ENCODE measurements around the gene MFN1.

The MFN1 gene

DNA sequence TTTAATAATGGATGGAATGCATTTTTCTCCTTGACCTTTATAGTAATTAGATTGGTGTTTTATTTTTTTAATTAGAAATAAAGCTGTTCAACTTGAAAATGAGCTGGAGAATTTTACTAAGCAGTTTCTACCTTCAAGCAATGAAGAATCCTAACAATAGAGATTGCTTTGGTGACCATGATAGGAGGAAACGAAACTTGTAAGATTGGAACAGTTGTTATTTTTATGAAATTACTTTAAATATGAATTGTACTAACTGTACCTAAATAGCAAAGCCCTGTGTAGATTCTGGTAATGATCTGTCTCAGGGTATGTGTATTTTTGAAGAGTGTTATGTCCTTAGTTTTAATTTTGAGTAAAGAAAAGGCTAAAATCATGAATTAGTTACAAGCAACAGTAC, 44.4 kb downstream of the MFN1 start:
- Histone ChIP-seq H3K4me3 (replicated peaks; ENCODE audit: low read depth, low read length) (no peak overlapping the region), H3K36me3 (ENCODE audit: control insufficient read depth, insufficient read depth, low read length) (peaks cover 5% of the 10 kb centered on the region), H3K27me3 (replicated peaks; ENCODE audit: control insufficient read depth, insufficient read depth, low read length) (no peaks in the 10 kb centered on the region)
- DNase-seq (ENCODE audit: extremely low read depth, insufficient read length) = no peak
- TF ChIP-seq, protein P1, sequence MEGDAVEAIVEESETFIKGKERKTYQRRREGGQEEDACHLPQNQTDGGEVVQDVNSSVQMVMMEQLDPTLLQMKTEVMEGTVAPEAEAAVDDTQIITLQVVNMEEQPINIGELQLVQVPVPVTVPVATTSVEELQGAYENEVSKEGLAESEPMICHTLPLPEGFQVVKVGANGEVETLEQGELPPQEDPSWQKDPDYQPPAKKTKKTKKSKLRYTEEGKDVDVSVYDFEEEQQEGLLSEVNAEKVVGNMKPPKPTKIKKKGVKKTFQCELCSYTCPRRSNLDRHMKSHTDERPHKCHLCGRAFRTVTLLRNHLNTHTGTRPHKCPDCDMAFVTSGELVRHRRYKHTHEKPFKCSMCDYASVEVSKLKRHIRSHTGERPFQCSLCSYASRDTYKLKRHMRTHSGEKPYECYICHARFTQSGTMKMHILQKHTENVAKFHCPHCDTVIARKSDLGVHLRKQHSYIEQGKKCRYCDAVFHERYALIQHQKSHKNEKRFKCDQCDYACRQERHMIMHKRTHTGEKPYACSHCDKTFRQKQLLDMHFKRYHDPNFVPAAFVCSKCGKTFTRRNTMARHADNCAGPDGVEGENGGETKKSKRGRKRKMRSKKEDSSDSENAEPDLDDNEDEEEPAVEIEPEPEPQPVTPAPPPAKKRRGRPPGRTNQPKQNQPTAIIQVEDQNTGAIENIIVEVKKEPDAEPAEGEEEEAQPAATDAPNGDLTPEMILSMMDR (IDR thresholded peaks at IDR 0.05; ENCODE audit: insufficient read depth, low read length, poor library complexity, severe bottlenecking) = no peak

DNA sequence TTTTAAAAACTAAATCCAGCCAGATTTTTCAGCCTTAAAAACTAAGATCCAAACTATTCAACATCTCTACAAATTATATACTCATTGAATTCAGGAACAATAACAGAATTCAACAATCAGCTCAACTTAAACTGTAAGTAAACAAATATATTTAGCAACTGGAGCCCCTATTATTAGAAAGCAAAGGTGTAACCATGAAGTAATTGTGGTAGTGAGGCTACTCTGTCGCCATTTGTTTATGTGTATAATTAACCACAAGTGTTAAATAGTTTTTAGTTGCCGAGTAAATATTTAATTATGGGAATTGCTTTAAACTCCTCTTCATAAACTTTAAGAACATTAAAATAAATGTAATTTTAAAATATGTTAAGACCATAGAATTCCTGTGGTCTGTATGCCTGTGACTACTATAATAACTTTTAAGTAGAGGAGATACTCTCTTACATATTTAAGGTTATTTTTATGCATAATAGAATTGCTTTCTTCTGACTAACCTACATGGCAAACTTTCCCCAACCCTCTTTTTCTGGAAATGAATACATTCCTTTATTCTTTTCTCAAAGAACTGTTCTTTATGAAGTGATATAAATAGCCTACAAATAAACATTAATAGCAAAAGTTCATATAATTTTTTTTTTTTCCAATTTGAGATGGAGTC, 51.2 kb downstream of the MFN1 start:
- Histone ChIP-seq H3K27me3 (replicated peaks; ENCODE audit: control insufficient read depth, insufficient read depth, low read length) (no peaks in the 10 kb centered on the region), H3K4me3 (replicated peaks; ENCODE audit: low read depth, low read length) (no peak overlapping the region), H3K36me3 (ENCODE audit: control insufficient read depth, insufficient read depth, low read length) (peaks cover 5% of the 10 kb centered on the region)
- no peak for DNase-seq (ENCODE audit: extremely low read depth, insufficient read length)
- TF ChIP-seq, protein P1 (IDR thresholded peaks at IDR 0.05; ENCODE audit: insufficient read depth, low read length, poor library complexity, severe bottlenecking) = no peak

DNA sequence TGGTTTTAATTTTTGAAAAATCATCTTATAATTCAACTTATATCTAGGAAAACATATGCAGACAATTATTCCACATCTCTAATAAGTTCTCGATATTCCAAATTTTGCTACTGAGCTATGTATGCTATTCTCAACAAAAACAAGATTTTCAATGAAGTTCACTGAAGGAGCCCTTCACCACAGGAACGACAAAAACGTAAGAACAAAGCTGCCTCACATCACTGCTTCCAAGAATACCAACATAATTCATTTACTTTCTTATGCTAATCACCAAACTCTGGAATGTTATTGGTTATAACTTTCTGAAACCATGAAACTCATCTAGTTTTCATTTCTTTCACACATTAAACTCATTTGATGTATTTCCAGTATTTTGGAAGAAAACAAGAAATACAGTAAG, 54.1 kb downstream of the MFN1 start:
- TF ChIP-seq, protein P1 (IDR thresholded peaks at IDR 0.05; ENCODE audit: insufficient read depth, low read length, poor library complexity, severe bottlenecking) = no peak
- DNase-seq (ENCODE audit: extremely low read depth, insufficient read length) = no peak
- Histone ChIP-seq H3K36me3 (ENCODE audit: control insufficient read depth, insufficient read depth, low read length) (peaks cover 5% of the 10 kb centered on the region), H3K27me3 (replicated peaks; ENCODE audit: control insufficient read depth, insufficient read depth, low read length) (no peaks in the 10 kb centered on the region), H3K4me3 (replicated peaks; ENCODE audit: low read depth, low read length) (no peak overlapping the region)

DNA sequence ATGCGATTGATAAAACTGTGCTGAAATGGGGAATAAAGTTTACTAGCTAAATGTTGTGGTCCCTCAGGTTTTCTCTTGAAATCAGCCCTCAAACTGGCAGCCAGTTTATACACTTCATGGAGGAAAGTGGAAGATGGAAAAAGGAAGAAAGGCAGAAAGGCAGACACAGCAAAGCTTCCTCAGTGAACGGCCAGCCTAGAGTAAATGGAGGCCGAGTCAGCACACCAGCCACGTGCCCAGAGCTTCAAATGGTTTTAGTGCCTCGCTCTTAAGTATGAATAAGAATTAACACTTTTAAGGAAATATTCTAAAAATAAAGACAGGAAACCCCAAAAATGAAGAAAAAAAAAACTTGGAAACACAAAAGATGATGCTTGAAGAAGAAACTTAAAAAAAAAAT, 55.5 kb downstream of the MFN1 start:
- Histone ChIP-seq H3K27me3 (replicated peaks; ENCODE audit: control insufficient read depth, insufficient read depth, low read length) (no peaks in the 10 kb centered on the region), H3K4me3 (replicated peaks; ENCODE audit: low read depth, low read length) (no peak overlapping the region), H3K36me3 (ENCODE audit: control insufficient read depth, insufficient read depth, low read length) (no peaks in the 10 kb centered on the region; the same call in 1 of the 2 replicates)
- TF ChIP-seq, protein P1 (IDR thresholded peaks at IDR 0.05; ENCODE audit: insufficient read depth, low read length, poor library complexity, severe bottlenecking) = no peak
- no peak for DNase-seq (ENCODE audit: extremely low read depth, insufficient read length)

DNA sequence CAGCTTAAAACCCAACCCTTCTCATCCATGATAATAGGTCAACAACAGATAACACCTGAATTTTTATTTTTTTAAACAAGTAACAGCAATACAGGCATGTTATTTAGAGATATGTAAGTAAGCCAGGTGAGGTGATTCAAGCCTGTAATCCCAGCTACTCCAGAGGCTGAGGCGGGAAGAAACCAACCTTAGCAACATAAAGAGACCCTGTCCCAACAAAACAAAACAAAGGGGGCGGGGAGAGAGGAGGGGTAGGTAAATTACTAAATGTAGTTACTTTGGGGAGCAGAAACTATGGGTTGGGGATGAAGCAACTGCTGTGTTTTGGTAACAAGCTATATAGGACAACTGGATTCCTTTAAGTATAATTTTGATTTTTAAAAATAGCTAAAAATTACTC, 56.8 kb downstream of the MFN1 start:
- Histone ChIP-seq H3K36me3 (ENCODE audit: control insufficient read depth, insufficient read depth, low read length) (no peaks in the 10 kb centered on the region; the same call in 1 of the 2 replicates), H3K27me3 (replicated peaks; ENCODE audit: control insufficient read depth, insufficient read depth, low read length) (no peaks in the 10 kb centered on the region), H3K4me3 (replicated peaks; ENCODE audit: low read depth, low read length) (no peak overlapping the region)
- DNase-seq (ENCODE audit: extremely low read depth, insufficient read length) = no peak
- TF ChIP-seq, protein P1 (IDR thresholded peaks at IDR 0.05; ENCODE audit: insufficient read depth, low read length, poor library complexity, severe bottlenecking) = no peak

DNA sequence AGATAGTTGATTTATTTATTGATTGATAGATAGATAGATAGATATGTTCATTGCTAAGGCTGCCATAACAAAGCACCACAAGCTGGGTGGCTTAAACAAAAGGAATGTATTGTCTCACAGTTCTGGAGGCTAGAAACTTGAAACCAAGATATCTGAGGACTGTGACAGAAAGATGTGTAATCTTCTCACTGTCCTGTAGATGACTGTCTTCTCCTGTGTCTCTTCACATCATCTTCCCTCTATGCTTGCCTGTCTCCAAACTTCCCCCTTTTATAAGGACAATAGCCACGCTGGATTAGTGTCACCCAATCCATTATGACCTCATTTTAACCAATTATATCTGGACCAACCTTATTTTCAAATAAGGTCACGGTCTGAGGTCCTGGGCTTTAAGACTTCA, 62.8 kb downstream of the MFN1 start:
- Histone ChIP-seq H3K4me3 (replicated peaks; ENCODE audit: low read depth, low read length) (no peak overlapping the region), H3K36me3 (ENCODE audit: control insufficient read depth, insufficient read depth, low read length) (no peaks in the 10 kb centered on the region; the same call in 1 of the 2 replicates), H3K27me3 (replicated peaks; ENCODE audit: control insufficient read depth, insufficient read depth, low read length) (no peaks in the 10 kb centered on the region)
- DNase-seq (ENCODE audit: extremely low read depth, insufficient read length) = no peak
- TF ChIP-seq, protein P1 (IDR thresholded peaks at IDR 0.05; ENCODE audit: insufficient read depth, low read length, poor library complexity, severe bottlenecking) = peak; percentile 34
